Hepatocyte (in vitro differentiated cells): ENCODE data around the gene CARMIL1.

Experiments
- EZH2 ChIP-seq: fragments of 200-600 bp; sonication (generic); IDR thresholded peaks from 2 replicates; pipeline ENCODE4 v1.6.1; 2016; ENCODE audit warnings: antibody characterized with exemption, mild to moderate bottlenecking, borderline replicate concordance
- EZH2phosphoT487 ChIP-seq: fragments of 200-600 bp; sonication (generic); IDR thresholded peaks from one replicate; pipeline ENCODE4 v1.6.1; 2018; ENCODE audit warnings: antibody characterized with exemption, mild to moderate bottlenecking, low read depth, moderate library complexity; ENCODE audit not compliant: unreplicated experiment, severe bottlenecking
- TF ChIP-seq, protein P1 (sequence below): fragments of 200-600 bp; sonication (generic); IDR thresholded peaks from 2 replicates; pipeline ENCODE4 v1.5.1; 2016; ENCODE audit warnings: antibody characterized with exemption, mild to moderate bottlenecking; ENCODE audit not compliant: poor library complexity

GRCh38 chr6:25253351-25253750, 25.8 kb upstream of the CARMIL1 start:
- TF ChIP-seq, protein P1, sequence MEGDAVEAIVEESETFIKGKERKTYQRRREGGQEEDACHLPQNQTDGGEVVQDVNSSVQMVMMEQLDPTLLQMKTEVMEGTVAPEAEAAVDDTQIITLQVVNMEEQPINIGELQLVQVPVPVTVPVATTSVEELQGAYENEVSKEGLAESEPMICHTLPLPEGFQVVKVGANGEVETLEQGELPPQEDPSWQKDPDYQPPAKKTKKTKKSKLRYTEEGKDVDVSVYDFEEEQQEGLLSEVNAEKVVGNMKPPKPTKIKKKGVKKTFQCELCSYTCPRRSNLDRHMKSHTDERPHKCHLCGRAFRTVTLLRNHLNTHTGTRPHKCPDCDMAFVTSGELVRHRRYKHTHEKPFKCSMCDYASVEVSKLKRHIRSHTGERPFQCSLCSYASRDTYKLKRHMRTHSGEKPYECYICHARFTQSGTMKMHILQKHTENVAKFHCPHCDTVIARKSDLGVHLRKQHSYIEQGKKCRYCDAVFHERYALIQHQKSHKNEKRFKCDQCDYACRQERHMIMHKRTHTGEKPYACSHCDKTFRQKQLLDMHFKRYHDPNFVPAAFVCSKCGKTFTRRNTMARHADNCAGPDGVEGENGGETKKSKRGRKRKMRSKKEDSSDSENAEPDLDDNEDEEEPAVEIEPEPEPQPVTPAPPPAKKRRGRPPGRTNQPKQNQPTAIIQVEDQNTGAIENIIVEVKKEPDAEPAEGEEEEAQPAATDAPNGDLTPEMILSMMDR = no peak
- TF ChIP-seq EZH2 (no peak), EZH2phosphoT487 (no peak)
